ENCODE results near the gene SPOCK1. TPM values are rescaled to one million over a fixed set of nuclear protein-coding genes. Genes with fewer than 3 reads are reported as not detected.

Gene SPOCK1
- total RNA-seq, 1 experiment from 2014 or later: 23.9 TPM

GRCh38 chr5:137446151-137446550, 53.0 kb downstream of the SPOCK1 start:
- no peaks in the 10 kb centered on the region for H3K9me2 ChIP-seq (ENCODE audit: insufficient read depth)
- TF ChIP-seq EZH2 (IDR thresholded peaks at IDR 0.05; ENCODE audit: low read depth) (no peak), CTCF (conservative IDR thresholded peaks at IDR 0.05) (no peak)

DNA sequence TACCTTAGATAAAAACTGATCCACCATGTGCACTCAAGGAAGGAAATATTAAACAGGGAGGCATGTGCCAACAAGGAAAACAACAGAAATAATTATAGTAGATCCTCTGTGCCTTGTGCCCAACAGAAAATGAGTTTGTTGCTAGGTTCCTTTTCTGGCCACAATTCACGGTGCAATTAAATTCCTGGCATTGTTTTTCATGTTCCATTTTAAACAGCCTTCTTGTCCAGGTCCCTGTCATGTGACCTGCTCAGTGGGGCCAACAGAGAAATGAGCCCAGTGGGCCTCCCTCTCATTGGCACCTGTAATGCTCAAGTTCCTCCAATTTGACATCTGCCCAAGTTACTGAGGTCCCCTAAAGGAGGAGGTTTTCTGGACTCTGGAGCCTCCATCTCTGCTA, 56.5 kb downstream of the SPOCK1 start:
- Histone ChIP-seq H3K27ac (no peak overlapping the region), H3K4me3 (no peak overlapping the region), H3F3A (ENCODE audit: insufficient read depth, low read depth) (no peaks in the 10 kb centered on the region), H3K9me3 (ENCODE audit: insufficient read depth, low read depth) (no peaks in the 10 kb centered on the region), H2AFZ (no peak overlapping the region), H3K27me3 (ENCODE audit: insufficient read depth, low read depth) (no peaks in the 10 kb centered on the region), H3K36me3 (ENCODE audit: low read depth) (no peaks in the 10 kb centered on the region), H4K20me1 (ENCODE audit: insufficient read depth) (no peaks in the 10 kb centered on the region), H3K9me2 (ENCODE audit: insufficient read depth) (0 out of 2 replicates have a peak, but pooled peaks cover under 1% of the 10 kb centered on the region), H3K79me2 (ENCODE audit: low read depth) (no peaks in the 10 kb centered on the region), H3K4me1 (replicated peaks; ENCODE audit: insufficient read depth) (no peaks in the 10 kb centered on the region), H3K4me2 (no peak overlapping the region)
- intact Hi-C loops (cut with micrococcal nuclease; ENCODE audit: unreplicated experiment): no loop called here
- DNase-seq: no peak
- no TSS peak for BruUV-seq (replicated peaks)
- CTCF ChIA-PET: no interaction called here
- TF ChIP-seq EZH2 (IDR thresholded peaks at IDR 0.05; ENCODE audit: low read depth): no peak
- no peak for TF ChIP-seq CTCF (conservative IDR thresholded peaks at IDR 0.05)
- POLR2A ChIA-PET (ENCODE audit: unreplicated experiment): no interaction called here

More at GRCh38 chr5:137446151-137446550, 53.0 kb downstream of the SPOCK1 start:
- H3K27ac ChIP-seq: no peak overlapping the region
- H3K4me1 ChIP-seq (replicated peaks; ENCODE audit: insufficient read depth): no peaks in the 10 kb centered on the region
- H3K79me2 ChIP-seq (ENCODE audit: low read depth): no peaks in the 10 kb centered on the region
- intact Hi-C loops (cut with micrococcal nuclease; ENCODE audit: unreplicated experiment): no loop called here
- no peaks in the 10 kb centered on the region for H3F3A ChIP-seq (ENCODE audit: insufficient read depth, low read depth)
- H4K20me1 ChIP-seq (ENCODE audit: insufficient read depth): no peaks in the 10 kb centered on the region
- no peaks in the 10 kb centered on the region for H3K27me3 ChIP-seq (ENCODE audit: insufficient read depth, low read depth)
- no peak overlapping the region for H2AFZ ChIP-seq
- no peaks in the 10 kb centered on the region for H3K9me3 ChIP-seq (ENCODE audit: insufficient read depth, low read depth)
- DNase-seq: no peak
- no peak overlapping the region for H3K4me3 ChIP-seq
- ChIA-PET CTCF (no interaction called here), POLR2A (ENCODE audit: unreplicated experiment) (interaction anchor here (0.7 kb wide), 1 partner anchor 50 kb away, joined by 5 read pairs; no protein-coding TSS in a partner anchor)
- no peaks in the 10 kb centered on the region for H3K36me3 ChIP-seq (ENCODE audit: low read depth)
- no TSS peak for BruUV-seq (replicated peaks)
- no peak overlapping the region for H3K4me2 ChIP-seq

DNA sequence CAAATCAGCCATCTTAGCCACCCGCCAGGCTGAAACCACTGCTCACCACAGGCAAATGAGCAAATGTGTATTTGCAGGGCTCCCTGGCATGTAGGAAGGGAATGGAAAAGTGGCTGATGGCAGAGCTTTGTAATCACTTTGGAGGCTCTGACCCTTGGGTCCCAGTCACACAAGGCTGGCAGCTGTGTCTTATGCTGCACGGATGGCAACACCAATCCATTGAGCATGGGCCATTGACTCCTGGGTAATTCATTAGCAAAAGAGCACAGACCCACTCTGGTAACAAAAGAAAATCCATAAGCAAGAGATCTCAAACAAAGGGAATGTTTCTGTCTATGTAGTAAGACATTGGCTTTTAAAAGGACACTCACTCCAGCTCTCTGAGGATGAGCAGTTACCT, 57.6 kb downstream of the SPOCK1 start:
- no peaks in the 10 kb centered on the region for H3F3A ChIP-seq (ENCODE audit: insufficient read depth, low read depth)
- H3K9me2 ChIP-seq (ENCODE audit: insufficient read depth): peaks cover 6% of the 10 kb centered on the region; the same call in 1 of the 2 replicates
- no peaks in the 10 kb centered on the region for H4K20me1 ChIP-seq (ENCODE audit: insufficient read depth)
- H3K36me3 ChIP-seq (ENCODE audit: low read depth): no peaks in the 10 kb centered on the region
- H3K27me3 ChIP-seq (ENCODE audit: insufficient read depth, low read depth): no peaks in the 10 kb centered on the region
- TF ChIP-seq EZH2 (IDR thresholded peaks at IDR 0.05; ENCODE audit: low read depth): no peak
- TF ChIP-seq CTCF (conservative IDR thresholded peaks at IDR 0.05): no peak
- no peak overlapping the region for H3K4me3 ChIP-seq
- H3K27ac ChIP-seq: no peak overlapping the region
- BruUV-seq (replicated peaks): no TSS peak
- no peaks in the 10 kb centered on the region for H3K79me2 ChIP-seq (ENCODE audit: low read depth)
- POLR2A ChIA-PET (ENCODE audit: unreplicated experiment): no interaction called here
- H3K4me2 ChIP-seq: no peak overlapping the region
- intact Hi-C loops (cut with micrococcal nuclease; ENCODE audit: unreplicated experiment): no loop called here
- H3K9me3 ChIP-seq (ENCODE audit: insufficient read depth, low read depth): no peaks in the 10 kb centered on the region
- no peak for DNase-seq
- no peaks in the 10 kb centered on the region for H3K4me1 ChIP-seq (replicated peaks; ENCODE audit: insufficient read depth)
- CTCF ChIA-PET: no interaction called here
- H2AFZ ChIP-seq: no peak overlapping the region

Data from PC-9 (cell line).